PFSK-1 (cell line): ENCODE measurements around the gene MTHFSD.

ENCODE experiments used
- POLR2AphosphoS5 ChIP-seq: IDR thresholded peaks from 2 replicates; pipeline ENCODE4 v1.6.1; 2012; ENCODE audit warnings: low read depth, mild to moderate bottlenecking, control low read depth, low read length, moderate library complexity
- TAF1 ChIP-seq: IDR thresholded peaks from 2 replicates; pipeline ENCODE4 v1.6.1; 2012; ENCODE audit warnings: low read length, control low read depth, borderline replicate concordance; ENCODE audit not compliant: insufficient read depth
- TF ChIP-seq, protein P1 (sequence below), 2 experiments: IDR thresholded peaks; 2 replicates each; pipeline versions ENCODE4 v1.6.1 to v1.8.0; 2011 to 2012; ENCODE audit warnings: low read depth in 2 of 2, low read length in 2 of 2, control low read depth in 1 of 2, inconsistent platforms in 1 of 2, mild to moderate bottlenecking in 1 of 2, moderate library complexity in 1 of 2; ENCODE audit not compliant: insufficient read depth in 1 of 2

DNA sequence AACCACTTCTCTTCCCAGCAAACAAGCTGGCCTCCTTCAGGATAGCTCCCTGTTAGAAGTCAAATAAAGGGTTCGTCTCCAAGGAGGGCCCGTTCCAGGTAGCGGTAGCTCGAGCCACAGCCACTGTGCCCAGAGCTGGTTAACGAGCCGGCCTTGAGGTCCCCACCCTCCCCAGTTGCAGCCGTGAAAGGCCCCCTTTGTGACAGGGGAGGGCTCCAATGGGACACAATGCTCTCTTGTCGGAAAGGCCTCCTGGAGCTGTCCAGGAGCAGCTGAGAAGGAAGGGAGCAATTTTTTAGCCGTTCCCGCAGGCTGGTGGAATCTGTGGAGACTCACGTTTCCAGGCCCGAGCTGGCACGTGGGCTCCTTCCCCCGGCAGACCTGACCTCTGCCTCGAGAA lies 74.6 kb downstream of the MTHFSD start:
- no peak for TF ChIP-seq POLR2AphosphoS5
- TF ChIP-seq TAF1: no peak
- TF ChIP-seq, protein P1, sequence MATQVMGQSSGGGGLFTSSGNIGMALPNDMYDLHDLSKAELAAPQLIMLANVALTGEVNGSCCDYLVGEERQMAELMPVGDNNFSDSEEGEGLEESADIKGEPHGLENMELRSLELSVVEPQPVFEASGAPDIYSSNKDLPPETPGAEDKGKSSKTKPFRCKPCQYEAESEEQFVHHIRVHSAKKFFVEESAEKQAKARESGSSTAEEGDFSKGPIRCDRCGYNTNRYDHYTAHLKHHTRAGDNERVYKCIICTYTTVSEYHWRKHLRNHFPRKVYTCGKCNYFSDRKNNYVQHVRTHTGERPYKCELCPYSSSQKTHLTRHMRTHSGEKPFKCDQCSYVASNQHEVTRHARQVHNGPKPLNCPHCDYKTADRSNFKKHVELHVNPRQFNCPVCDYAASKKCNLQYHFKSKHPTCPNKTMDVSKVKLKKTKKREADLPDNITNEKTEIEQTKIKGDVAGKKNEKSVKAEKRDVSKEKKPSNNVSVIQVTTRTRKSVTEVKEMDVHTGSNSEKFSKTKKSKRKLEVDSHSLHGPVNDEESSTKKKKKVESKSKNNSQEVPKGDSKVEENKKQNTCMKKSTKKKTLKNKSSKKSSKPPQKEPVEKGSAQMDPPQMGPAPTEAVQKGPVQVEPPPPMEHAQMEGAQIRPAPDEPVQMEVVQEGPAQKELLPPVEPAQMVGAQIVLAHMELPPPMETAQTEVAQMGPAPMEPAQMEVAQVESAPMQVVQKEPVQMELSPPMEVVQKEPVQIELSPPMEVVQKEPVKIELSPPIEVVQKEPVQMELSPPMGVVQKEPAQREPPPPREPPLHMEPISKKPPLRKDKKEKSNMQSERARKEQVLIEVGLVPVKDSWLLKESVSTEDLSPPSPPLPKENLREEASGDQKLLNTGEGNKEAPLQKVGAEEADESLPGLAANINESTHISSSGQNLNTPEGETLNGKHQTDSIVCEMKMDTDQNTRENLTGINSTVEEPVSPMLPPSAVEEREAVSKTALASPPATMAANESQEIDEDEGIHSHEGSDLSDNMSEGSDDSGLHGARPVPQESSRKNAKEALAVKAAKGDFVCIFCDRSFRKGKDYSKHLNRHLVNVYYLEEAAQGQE (IDR thresholded peaks at IDR 0.05; ENCODE audit: insufficient read depth in 1 of 2, low read depth in 2 of 2, low read length in 2 of 2): no peak
